Sciatic nerve (tissue), 2 donors: ENCODE measurements around the gene AGBL2. TPM values are rescaled to one million over a fixed set of nuclear protein-coding genes. Genes with fewer than 3 reads are reported as not detected.
A peak's percentile ranks its signal among the peaks of the same experiment; 100 is the strongest.
"Not testable (repeated sequence)": the region's sequence is repeated elsewhere in the genome, so short reads cannot be mapped to it uniquely, and the experiment has no call there.

Source experiments
- ATAC-seq: fragments of 200-7000 bp; cut with Tn5 transposase; one replicate; pipeline ENCODE4 v1.9.1; 2020; ENCODE audit warnings: mild to moderate bottlenecking, moderate library complexity
- DNase-seq: peaks from one replicate; pipeline ENCODE4 v3.0.0-alpha.2; 2020; ENCODE audit warnings: low spot score
- intact Hi-C: fragments of 100-400 bp; cut with DNase I; formaldehyde crosslinking; loops from one replicate; pipeline ENCODE4 v1.14.2; 2022
- total RNA-seq: library from RNA; stranded (reverse); fragmentation: NEBNext Ultra II Directional; extraction: Animal tissue kit (Norgen Biotek cat#: 25700); gene quantifications from one replicate; pipeline ENCODE4 v1.2.1, GENCODE V29; 2021
- donor health status: DM: no; HTN: no; CAD: no.
- donor health status: DM: no; HTN: no; CAD: no.

The AGBL2 gene
- total RNA-seq, 1 donor from 2014 or later: 1.8 TPM

- DNase-seq (no peak), ATAC-seq (no peak)
- intact Hi-C loops: no loop called here
These were observed 69.7 kb downstream of the AGBL2 start for GRCh38 chr11:47645500-47645899.

GRCh38 chr11:47642099-47642855 lies 72.9 kb downstream of the AGBL2 start, which contains the start of gene MTCH2:
MTCH2 (minus strand) TSS chr11:47642559; CDS start chr11:47642465, 94 bp downstream.
- ATAC-seq: peak; percentile 98
- peak; percentile 98 for DNase-seq
- intact Hi-C loops: no loop called here

GRCh38 chr11:47641600-47642098 lies 73.5 kb downstream of the AGBL2 start:
- intact Hi-C loops: no loop called here
- ATAC-seq (no peak), DNase-seq (no peak)

- intact Hi-C loops, ATAC-seq, DNase-seq: not testable (repeated sequence)
These were observed 74.7 kb downstream of the AGBL2 start for GRCh38 chr11:47640506-47640905.

GRCh38 chr11:47636331-47636730 lies 78.8 kb downstream of the AGBL2 start:
- intact Hi-C loops, DNase-seq, ATAC-seq: not testable (repeated sequence)

GRCh38 chr11:47631473-47631872 lies 83.7 kb downstream of the AGBL2 start:
- ATAC-seq (no peak), DNase-seq (no peak)
- intact Hi-C loops: no loop called here

GRCh38 chr11:47628026-47628425 lies 87.1 kb downstream of the AGBL2 start:
- DNase-seq (no peak), ATAC-seq (no peak)
- intact Hi-C loops: no loop called here

GRCh38 chr11:47626234-47626633 lies 88.9 kb downstream of the AGBL2 start:
- no peak for ATAC-seq
- intact Hi-C loops: no loop called here

GRCh38 chr11:47620836-47621378 lies 94.3 kb downstream of the AGBL2 start:
- intact Hi-C loops: no loop called here
- ATAC-seq: no peak

More at GRCh38 chr11:47626234-47626633, 88.9 kb downstream of the AGBL2 start:
- no peak for DNase-seq

GRCh38 chr11:47617417-47617809 lies 97.8 kb downstream of the AGBL2 start:
- no peak for DNase-seq
- intact Hi-C loops: no loop called here
- no peak for ATAC-seq

More at GRCh38 chr11:47620836-47621378, 94.3 kb downstream of the AGBL2 start:
- no peak for DNase-seq

- intact Hi-C loops: no loop called here
- ATAC-seq: peak; percentile 93
- peak; percentile 72 for DNase-seq
These were observed 98.3 kb downstream of the AGBL2 start for GRCh38 chr11:47616726-47617416.

- ATAC-seq (no peak), DNase-seq (no peak)
- intact Hi-C loops: no loop called here
These were observed 99.9 kb downstream of the AGBL2 start for GRCh38 chr11:47615249-47615648.

GRCh38 chr11:47611348-47611794 lies 103.8 kb downstream of the AGBL2 start:
- no peak for DNase-seq
- peak; percentile 48 for ATAC-seq
- intact Hi-C loops: no loop called here

GRCh38 chr11:47609675-47610074 lies 105.5 kb downstream of the AGBL2 start:
- ATAC-seq (no peak), DNase-seq (no peak)
- intact Hi-C loops: no loop called here

Other genes with a start within 250 kb of the AGBL2 start
- gene CELF1, start 162.2 kb downstream of the AGBL2 start, total RNA-seq: 113 TPM
- 31.3 TPM for gene PTPMT1, start 149.8 kb downstream of the AGBL2 start, total RNA-seq
- 12.5 TPM for gene KBTBD4, start 136.4 kb downstream of the AGBL2 start, total RNA-seq
- gene NDUFS3, start 136.3 kb downstream of the AGBL2 start, total RNA-seq: 46.0 TPM
- 3.0 TPM for gene FAM180B, start 128.7 kb downstream of the AGBL2 start, total RNA-seq
- 5.0 TPM for gene C1QTNF4, start 121.0 kb downstream of the AGBL2 start, total RNA-seq
- 41.4 TPM for gene MTCH2, start 72.8 kb downstream of the AGBL2 start, total RNA-seq
- 153 TPM for gene FNBP4, start 52.0 kb upstream of the AGBL2 start, total RNA-seq
- gene NUP160, start 133.0 kb upstream of the AGBL2 start, total RNA-seq: 48.0 TPM